Measurements from ENCODE around the gene CDH3. TPM values are rescaled to one million over a fixed set of nuclear protein-coding genes. Genes with fewer than 3 reads are reported as not detected.

The CDH3 gene
- total RNA-seq: not detected in 2 replicates

- peaks cover 14% of the 10 kb centered on the region for H3K4me1 Mint-ChIP-seq
- peaks cover 53% of the 10 kb centered on the region for H3K27me3 Mint-ChIP-seq
- intact Hi-C loops (cut with micrococcal nuclease): no loop called here
- no peak for TF ChIP-seq CTCF (IDR thresholded peaks at IDR 0.05)
- no peak within 1 kb of the TSS for H3K27ac Mint-ChIP-seq
- H3K9me3 Mint-ChIP-seq: no peaks in the 10 kb centered on the region
- H3K4me3 Mint-ChIP-seq: peak within 1 kb of the TSS; percentile 67
- DNase-seq (peak; percentile 20), ATAC-seq (ENCODE audit: low read depth) (peak; percentile 67)
- no peaks in the 10 kb centered on the region for H3K36me3 Mint-ChIP-seq (ENCODE audit: low read depth)
- ChIA-PET POLR2A (interaction anchor here (0.7 kb wide), 1 partner anchor 78 kb away, joined by 3 read pairs; no protein-coding TSS in a partner anchor), CTCF (interaction anchor here (1.3 kb wide), 1 partner anchor 55 kb away, joined by 5 read pairs; no protein-coding TSS in a partner anchor)
These were observed at the start of gene CDH3 for GRCh38 chr16:68644715-68645493. CDH3 (plus strand) TSS chr16:68645310; CDS start chr16:68645380, 70 bp downstream.

GRCh38 chr16:68596266-68596665 lies 48.8 kb upstream of the CDH3 start:
- no peak for DNase-seq
- Mint-ChIP-seq H3K4me3 (no peak overlapping the region), H3K4me1 (no peaks in the 10 kb centered on the region), H3K9me3 (peaks cover 6% of the 10 kb centered on the region), H3K36me3 (ENCODE audit: low read depth) (no peaks in the 10 kb centered on the region), H3K27ac (no peak overlapping the region), H3K27me3 (no peaks in the 10 kb centered on the region)
- CTCF ChIA-PET: interaction anchor here (1.2 kb wide), 1 partner anchor 68 kb away, joined by 4 read pairs; no protein-coding TSS in a partner anchor
- POLR2A ChIA-PET: no interaction called here
- intact Hi-C loops (cut with micrococcal nuclease): no loop called here
- no peak for ATAC-seq (ENCODE audit: low read depth)
- TF ChIP-seq CTCF (IDR thresholded peaks at IDR 0.05): no peak

- no peaks in the 10 kb centered on the region for H3K4me1 Mint-ChIP-seq
- DNase-seq (no peak), ATAC-seq (ENCODE audit: low read depth) (no peak)
- POLR2A ChIA-PET: interaction anchor here (0.6 kb wide), 1 partner anchor 524 kb away, joined by 3 read pairs; no protein-coding TSS in a partner anchor
- H3K27me3 Mint-ChIP-seq: no peaks in the 10 kb centered on the region
- H3K27ac Mint-ChIP-seq: no peak overlapping the region
- H3K36me3 Mint-ChIP-seq (ENCODE audit: low read depth): no peaks in the 10 kb centered on the region
- intact Hi-C loops (cut with micrococcal nuclease): no loop called here
- no peak for TF ChIP-seq CTCF (IDR thresholded peaks at IDR 0.05)
- no peaks in the 10 kb centered on the region for H3K9me3 Mint-ChIP-seq
- no peak overlapping the region for H3K4me3 Mint-ChIP-seq
- CTCF ChIA-PET: interaction anchor here (0.6 to 1.5 kb wide), 2 partner anchors 9 to 880 kb away, joined by 3 to 4 read pairs; no protein-coding TSS in a partner anchor
These were observed 45.5 kb upstream of the CDH3 start for GRCh38 chr16:68599586-68599985.

GRCh38 chr16:68605746-68606145 lies 39.4 kb upstream of the CDH3 start:
- no peaks in the 10 kb centered on the region for H3K27me3 Mint-ChIP-seq
- POLR2A ChIA-PET: no interaction called here
- no peaks in the 10 kb centered on the region for H3K4me1 Mint-ChIP-seq
- no peaks in the 10 kb centered on the region for H3K9me3 Mint-ChIP-seq
- H3K36me3 Mint-ChIP-seq (ENCODE audit: low read depth): no peaks in the 10 kb centered on the region
- H3K27ac Mint-ChIP-seq: no peak overlapping the region
- DNase-seq (no peak), ATAC-seq (ENCODE audit: low read depth) (no peak)
- H3K4me3 Mint-ChIP-seq: no peak overlapping the region
- CTCF ChIA-PET: no interaction called here
- TF ChIP-seq CTCF (IDR thresholded peaks at IDR 0.05): no peak
- intact Hi-C loops (cut with micrococcal nuclease): no loop called here

- no peaks in the 10 kb centered on the region for H3K27me3 Mint-ChIP-seq
- no peak for DNase-seq
- TF ChIP-seq CTCF (IDR thresholded peaks at IDR 0.05): no peak
- H3K36me3 Mint-ChIP-seq (ENCODE audit: low read depth): no peaks in the 10 kb centered on the region
- H3K9me3 Mint-ChIP-seq: peaks cover under 1% of the 10 kb centered on the region
- H3K4me1 Mint-ChIP-seq: no peaks in the 10 kb centered on the region
- H3K27ac Mint-ChIP-seq: no peak overlapping the region
- no peak for ATAC-seq (ENCODE audit: low read depth)
- ChIA-PET POLR2A (no interaction called here), CTCF (no interaction called here)
- no peak overlapping the region for H3K4me3 Mint-ChIP-seq
- intact Hi-C loops (cut with micrococcal nuclease): no loop called here
These were observed 37.7 kb upstream of the CDH3 start for GRCh38 chr16:68607443-68607842.

Data from activated B cell treated with CpG ODN at 0.5 μM for 24 hours (primary cell).